WTC11 (cell line): ENCODE measurements around the gene ZNF652. TPM values are rescaled to one million over a fixed set of nuclear protein-coding genes. Genes with fewer than 3 reads are reported as not detected.

Experiments used
- ATAC-seq: fragments of 200-7000 bp; cut with Tn5 transposase; 2 replicates; pipeline ENCODE4 v1.10.0; 2021; ENCODE audit warnings: mild to moderate bottlenecking, moderate library complexity
- CTCF ChIA-PET: fragments of 300-600 bp; sonication (Branson Sonifier 250); formaldehyde crosslinking; loops from one replicate; lab custom pipeline; 2021; ENCODE audit warnings: antibody characterized with exemption; lab: Charles Lee
- POLR2A ChIA-PET: fragments of 350-600 bp; sonication (Branson Sonifier 250); formaldehyde crosslinking; loops from one replicate; lab custom pipeline; 2021; ENCODE audit warnings: antibody characterized with exemption; lab: Charles Lee
- DNase-seq: peaks from one replicate; pipeline ENCODE4 v3.0.0; 2021; ENCODE audit warnings: low spot score
- H3K27ac Mint-ChIP-seq: 2 replicates; pipeline ENCODE4 v1.8.0; 2021; ENCODE audit warnings: mixed read lengths
- H3K27me3 Mint-ChIP-seq: 2 replicates; pipeline ENCODE4 v1.8.0; 2021; ENCODE audit warnings: low read depth, mild to moderate bottlenecking, moderate library complexity, mixed read lengths
- H3K36me3 Mint-ChIP-seq: 2 replicates; pipeline ENCODE4 v1.8.0; 2021; ENCODE audit warnings: mixed read lengths
- H3K4me1 Mint-ChIP-seq: 2 replicates; pipeline ENCODE4 v1.8.0; 2022; ENCODE audit warnings: mixed read lengths
- H3K4me3 Mint-ChIP-seq: 2 replicates; pipeline ENCODE4 v1.8.0; 2021; ENCODE audit warnings: mild to moderate bottlenecking, moderate library complexity, mixed read lengths
- H3K9me3 Mint-ChIP-seq: 2 replicates; pipeline ENCODE4 v1.8.0; 2021; ENCODE audit warnings: mixed read lengths
- ATF1 ChIP-seq: sonication (generic); formaldehyde crosslinking; IDR thresholded peaks from 2 replicates; pipeline ENCODE4 v1.8.1; 2023; ENCODE audit warnings: mild to moderate bottlenecking, moderate library complexity, missing genetic modification reagents
- ETV6 ChIP-seq: sonication (generic); formaldehyde crosslinking; IDR thresholded peaks from 2 replicates; pipeline ENCODE4 v1.8.1; 2022; ENCODE audit warnings: mild to moderate bottlenecking, missing genetic modification reagents
- HMGA2 ChIP-seq: fragments of 250-450 bp; sonication (Bioruptor Pico); IDR thresholded peaks from 2 replicates; pipeline ENCODE4 v1.4.0; 2021; ENCODE audit warnings: mild to moderate bottlenecking, moderate library complexity
- IRF1 ChIP-seq: sonication (generic); formaldehyde crosslinking; IDR thresholded peaks from 2 replicates; pipeline ENCODE4 v1.8.0; 2023; ENCODE audit warnings: missing genetic modification reagents
- KAT7 ChIP-seq: sonication (generic); formaldehyde crosslinking; IDR thresholded peaks from 2 replicates; pipeline ENCODE4 v1.8.1; 2023; ENCODE audit warnings: missing genetic modification reagents, mild to moderate bottlenecking, borderline replicate concordance
- OVOL2 ChIP-seq: fragments of 250-450 bp; sonication (Bioruptor Pico); IDR thresholded peaks from 2 replicates; pipeline ENCODE4 v1.9.0; 2021; ENCODE audit warnings: mild to moderate bottlenecking, borderline replicate concordance
- ZNF219 ChIP-seq: sonication (generic); formaldehyde crosslinking; IDR thresholded peaks from 2 replicates; pipeline ENCODE4 v1.8.0; 2023; ENCODE audit warnings: missing genetic modification reagents, mild to moderate bottlenecking, borderline replicate concordance
- ZNF263 ChIP-seq: sonication (generic); formaldehyde crosslinking; IDR thresholded peaks from 2 replicates; pipeline ENCODE4 v1.8.1; 2022; ENCODE audit warnings: low read depth, mild to moderate bottlenecking, moderate library complexity, missing genetic modification reagents
- ZNF317 ChIP-seq: sonication (generic); formaldehyde crosslinking; IDR thresholded peaks from 2 replicates; pipeline ENCODE4 v1.8.1; 2023; ENCODE audit warnings: low read depth, mild to moderate bottlenecking, moderate library complexity, missing genetic modification reagents, borderline replicate concordance
- ZNF396 ChIP-seq: fragments of 250-450 bp; sonication (Bioruptor Pico); IDR thresholded peaks from 2 replicates; pipeline ENCODE4 v1.8.0; 2021; ENCODE audit warnings: mild to moderate bottlenecking, moderate library complexity, borderline replicate concordance
- total RNA-seq: library from RNA; stranded (reverse); gene quantifications from 3 replicates; pipeline ENCODE4 v1.2.3, GENCODE V29; 2021
- TF ChIP-seq, protein P1 (sequence below): sonication (generic); formaldehyde crosslinking; IDR thresholded peaks from 2 replicates; pipeline ENCODE4 v1.8.1; 2023; ENCODE audit warnings: mild to moderate bottlenecking, missing genetic modification reagents, moderate library complexity
- TF ChIP-seq, protein P2 (sequence below): fragments of 250-450 bp; sonication (Bioruptor Pico); conservative IDR thresholded peaks from 2 replicates; pipeline ENCODE4 v1.9.0; 2021; ENCODE audit warnings: mild to moderate bottlenecking
- TF ChIP-seq, protein P3 (sequence below): sonication (generic); formaldehyde crosslinking; IDR thresholded peaks from 2 replicates; pipeline ENCODE4 v1.8.0; 2022; ENCODE audit warnings: missing genetic modification reagents

The ZNF652 gene
- total RNA-seq, 1 experiment from 2014 or later = 40.8 TPM

DNA sequence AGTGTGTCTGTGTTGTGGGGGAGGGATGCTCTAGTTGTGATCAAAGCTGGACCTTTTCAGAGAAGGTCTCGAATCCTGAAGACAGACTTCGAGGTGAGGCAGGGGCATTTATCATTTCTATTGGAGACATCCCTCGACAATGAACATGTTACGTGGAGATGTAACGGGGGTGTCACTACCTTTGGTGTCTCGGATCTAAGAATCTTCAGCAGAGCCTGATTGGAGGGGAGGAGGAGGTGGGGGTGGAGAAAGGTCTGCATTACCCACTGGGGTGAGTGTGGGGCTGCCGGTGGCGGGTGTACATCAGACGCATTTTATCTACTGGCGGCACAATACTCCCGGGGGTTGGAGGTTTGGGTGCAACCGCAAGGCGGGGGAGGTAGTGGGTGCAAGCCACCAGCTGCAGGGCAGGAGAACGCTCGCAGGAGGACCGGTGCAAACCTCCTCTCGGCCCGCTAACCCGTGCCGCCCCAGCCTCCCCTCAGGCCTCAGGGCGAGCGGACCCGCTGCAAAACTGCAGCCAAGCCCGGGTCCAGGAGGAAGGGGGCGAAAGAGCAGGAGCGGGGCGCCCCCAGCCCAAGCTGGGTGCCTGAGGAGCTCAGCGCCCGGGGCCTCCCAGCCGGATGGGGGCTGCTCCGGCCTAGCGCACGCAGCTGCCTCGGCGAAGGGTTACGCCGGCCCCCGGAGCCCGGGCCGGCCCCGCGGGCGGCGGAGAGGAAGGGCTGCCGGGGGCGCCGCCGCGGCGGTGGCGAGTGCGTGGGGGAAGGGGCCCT is 735 bp downstream of the ZNF652 start:
- CTCF ChIA-PET = interaction anchor here (0.6 to 4.8 kb wide), 3 partner anchors 15 to 196 kb away, joined by 3 to 19 read pairs (median 3); no protein-coding TSS in a partner anchor
- peak overlapping the region; percentile 93 for H3K27ac Mint-ChIP-seq
- peak; percentile 19 for DNase-seq
- no peaks in the 10 kb centered on the region for H3K27me3 Mint-ChIP-seq
- no peaks in the 10 kb centered on the region for H3K9me3 Mint-ChIP-seq
- H3K36me3 Mint-ChIP-seq = no peaks in the 10 kb centered on the region; the same call in 1 of the 2 replicates
- POLR2A ChIA-PET = interaction anchor here (0.5 to 0.8 kb wide), 2 partner anchors 38 to 358 kb away, joined by 3 to 4 read pairs; no protein-coding TSS in a partner anchor
- peak overlapping the region; percentile 91 for H3K4me3 Mint-ChIP-seq
- TF ChIP-seq KAT7 (CRISPR knock-in tag) (0 out of 2 replicates have a peak, but pooled peaks have one; percentile 54), ZNF219 (CRISPR knock-in tag) (peak; percentile 63; the same call in 1 of the 2 replicates)
- TF ChIP-seq, protein P1, sequence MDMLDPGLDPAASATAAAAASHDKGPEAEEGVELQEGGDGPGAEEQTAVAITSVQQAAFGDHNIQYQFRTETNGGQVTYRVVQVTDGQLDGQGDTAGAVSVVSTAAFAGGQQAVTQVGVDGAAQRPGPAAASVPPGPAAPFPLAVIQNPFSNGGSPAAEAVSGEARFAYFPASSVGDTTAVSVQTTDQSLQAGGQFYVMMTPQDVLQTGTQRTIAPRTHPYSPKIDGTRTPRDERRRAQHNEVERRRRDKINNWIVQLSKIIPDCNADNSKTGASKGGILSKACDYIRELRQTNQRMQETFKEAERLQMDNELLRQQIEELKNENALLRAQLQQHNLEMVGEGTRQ (CRISPR knock-in tag) = no peak
- TF ChIP-seq, all 79 proteins: peak for 2
- ATAC-seq = peak; percentile 5
- peaks cover 42% of the 10 kb centered on the region for H3K4me1 Mint-ChIP-seq

- ChIA-PET CTCF (interaction anchor here (0.6 kb wide), 1 partner anchor 26 kb away, joined by 3 read pairs; no protein-coding TSS in a partner anchor), POLR2A (interaction anchor here (0.5 kb wide), 1 partner anchor 357 kb away, joined by 4 read pairs; no protein-coding TSS in a partner anchor)
- no peaks in the 10 kb centered on the region for H3K27me3 Mint-ChIP-seq
Measured at GRCh38 chr17:49360796-49361128, 1.3 kb downstream of the ZNF652 start.

GRCh38 chr17:49359990-49360795 is 1.9 kb downstream of the ZNF652 start:
- Mint-ChIP-seq H3K36me3 (no peaks in the 10 kb centered on the region; the same call in 1 of the 2 replicates), H3K27ac (peak overlapping the region; percentile 93), H3K9me3 (no peaks in the 10 kb centered on the region), H3K27me3 (no peaks in the 10 kb centered on the region), H3K4me3 (peak overlapping the region; percentile 91), H3K4me1 (peaks cover 38% of the 10 kb centered on the region)
- ChIA-PET CTCF (interaction anchor here (2.2 kb wide), 1 partner anchor 8 kb away, joined by 10 read pairs; no protein-coding TSS in a partner anchor), POLR2A (interaction anchor here (0.5 kb wide), 2 partner anchors 12 to 357 kb away, joined by 4 to 5 read pairs; no protein-coding TSS in a partner anchor)
- DNase-seq = no peak
- no peak for TF ChIP-seq ATF1 (CRISPR knock-in tag)
- TF ChIP-seq, protein P2, sequence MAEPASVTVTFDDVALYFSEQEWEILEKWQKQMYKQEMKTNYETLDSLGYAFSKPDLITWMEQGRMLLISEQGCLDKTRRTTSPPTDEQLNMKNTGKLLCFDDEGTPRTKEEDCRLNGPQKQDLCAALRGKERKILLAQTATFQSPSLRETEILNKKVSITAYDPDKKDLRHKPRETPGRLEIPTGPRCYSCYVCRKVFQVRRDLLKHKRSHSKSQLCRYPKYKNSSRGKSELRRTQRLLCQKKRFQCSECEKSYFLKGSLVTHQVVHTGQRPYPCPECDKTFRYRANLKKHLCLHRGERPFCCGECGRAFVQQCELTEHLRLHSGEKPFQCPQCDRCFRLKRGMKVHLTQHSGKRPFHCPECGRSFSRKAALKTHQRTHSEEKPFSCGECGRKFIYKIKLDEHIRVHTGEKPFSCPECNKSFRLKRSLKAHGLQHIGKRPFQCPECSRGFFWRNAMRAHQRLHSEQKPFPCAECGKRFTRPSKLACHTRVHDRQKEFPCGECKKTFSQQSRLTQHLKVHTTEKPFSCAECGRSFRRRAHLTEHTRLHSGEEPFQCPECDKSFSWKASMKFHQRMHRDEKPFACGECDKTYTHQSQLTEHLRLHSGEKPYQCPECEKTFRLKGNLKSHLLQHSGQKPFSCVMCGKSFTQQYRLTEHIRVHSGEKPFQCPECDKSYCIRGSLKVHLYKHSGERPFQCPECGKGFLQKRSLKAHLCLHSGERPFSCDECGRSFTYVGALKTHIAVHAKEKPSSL = no peak
- TF ChIP-seq ZNF263 (CRISPR knock-in tag) = no peak
- TF ChIP-seq ZNF317 (CRISPR knock-in tag) = no peak
- no peak for TF ChIP-seq HMGA2 (CRISPR knock-in tag)
- no peak for TF ChIP-seq ETV6 (CRISPR knock-in tag)
- TF ChIP-seq ZNF396 (CRISPR knock-in tag) = no peak
- TF ChIP-seq OVOL2 (CRISPR knock-in tag) = no peak
- no peak for ATAC-seq

More at GRCh38 chr17:49360796-49361128, 1.3 kb downstream of the ZNF652 start:
- H3K4me3 Mint-ChIP-seq = peak overlapping the region; percentile 91
- H3K9me3 Mint-ChIP-seq = no peaks in the 10 kb centered on the region
- DNase-seq (no peak), ATAC-seq (no peak)
- no peaks in the 10 kb centered on the region; the same call in 1 of the 2 replicates for H3K36me3 Mint-ChIP-seq
- peak overlapping the region; percentile 93 for H3K27ac Mint-ChIP-seq
- TF ChIP-seq IRF1 = no peak
- TF ChIP-seq, protein P3, sequence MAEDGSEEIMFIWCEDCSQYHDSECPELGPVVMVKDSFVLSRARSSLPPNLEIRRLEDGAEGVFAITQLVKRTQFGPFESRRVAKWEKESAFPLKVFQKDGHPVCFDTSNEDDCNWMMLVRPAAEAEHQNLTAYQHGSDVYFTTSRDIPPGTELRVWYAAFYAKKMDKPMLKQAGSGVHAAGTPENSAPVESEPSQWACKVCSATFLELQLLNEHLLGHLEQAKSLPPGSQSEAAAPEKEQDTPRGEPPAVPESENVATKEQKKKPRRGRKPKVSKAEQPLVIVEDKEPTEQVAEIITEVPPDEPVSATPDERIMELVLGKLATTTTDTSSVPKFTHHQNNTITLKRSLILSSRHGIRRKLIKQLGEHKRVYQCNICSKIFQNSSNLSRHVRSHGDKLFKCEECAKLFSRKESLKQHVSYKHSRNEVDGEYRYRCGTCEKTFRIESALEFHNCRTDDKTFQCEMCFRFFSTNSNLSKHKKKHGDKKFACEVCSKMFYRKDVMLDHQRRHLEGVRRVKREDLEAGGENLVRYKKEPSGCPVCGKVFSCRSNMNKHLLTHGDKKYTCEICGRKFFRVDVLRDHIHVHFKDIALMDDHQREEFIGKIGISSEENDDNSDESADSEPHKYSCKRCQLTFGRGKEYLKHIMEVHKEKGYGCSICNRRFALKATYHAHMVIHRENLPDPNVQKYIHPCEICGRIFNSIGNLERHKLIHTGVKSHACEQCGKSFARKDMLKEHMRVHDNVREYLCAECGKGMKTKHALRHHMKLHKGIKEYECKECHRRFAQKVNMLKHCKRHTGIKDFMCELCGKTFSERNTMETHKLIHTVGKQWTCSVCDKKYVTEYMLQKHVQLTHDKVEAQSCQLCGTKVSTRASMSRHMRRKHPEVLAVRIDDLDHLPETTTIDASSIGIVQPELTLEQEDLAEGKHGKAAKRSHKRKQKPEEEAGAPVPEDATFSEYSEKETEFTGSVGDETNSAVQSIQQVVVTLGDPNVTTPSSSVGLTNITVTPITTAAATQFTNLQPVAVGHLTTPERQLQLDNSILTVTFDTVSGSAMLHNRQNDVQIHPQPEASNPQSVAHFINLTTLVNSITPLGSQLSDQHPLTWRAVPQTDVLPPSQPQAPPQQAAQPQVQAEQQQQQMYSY (CRISPR knock-in tag) = peak; percentile 77
- peaks cover 41% of the 10 kb centered on the region for H3K4me1 Mint-ChIP-seq
